ENCODE data around the gene FABP1.

FABP1 gene

GRCh38 chr2:88122141-88122884 lies 5.5 kb downstream of the FABP1 start:
- no peaks in the 10 kb centered on the region for H4K20me1 ChIP-seq
- H3K27ac ChIP-seq = no peak overlapping the region
- no peaks in the 10 kb centered on the region for H3K27me3 ChIP-seq
- H3K36me3 ChIP-seq = no peaks in the 10 kb centered on the region
- H3K9me3 ChIP-seq (replicated peaks in 1 of 11) = no peaks in the 10 kb centered on the region
- no peak overlapping the region for H3K9ac ChIP-seq
- H3K4me3 ChIP-seq = no peak overlapping the region
- no peaks in the 10 kb centered on the region for H3K4me1 ChIP-seq
- no peak overlapping the region for H3K4me2 ChIP-seq
- TF ChIP-seq Cebpa-rat (IDR thresholded peaks at IDR 0.05) = no peak

DNA sequence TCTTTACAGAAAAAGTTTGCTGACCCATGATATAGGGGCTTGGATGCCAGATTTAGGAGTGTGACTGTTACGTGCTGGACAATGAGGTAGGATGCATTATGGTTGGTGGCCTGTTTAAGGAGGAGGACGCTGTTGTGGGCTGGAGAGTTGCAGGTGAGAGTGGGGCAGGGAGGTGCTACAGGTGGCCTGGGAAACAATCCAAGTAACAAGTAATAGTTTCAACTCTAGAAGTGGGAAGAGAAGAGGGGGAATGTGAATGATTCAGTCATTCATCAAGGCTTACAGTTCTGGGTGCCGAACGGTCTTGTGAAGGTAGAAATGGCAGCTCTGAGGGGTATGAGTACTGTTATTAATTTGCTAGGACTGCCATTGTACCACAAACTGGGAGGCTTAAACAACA lies 6.2 kb downstream of the FABP1 start:
- no peaks in the 10 kb centered on the region for H3K27me3 ChIP-seq
- H4K20me1 ChIP-seq = no peaks in the 10 kb centered on the region
- H3K9ac ChIP-seq = no peak overlapping the region
- H3K4me1 ChIP-seq = no peaks in the 10 kb centered on the region
- no peaks in the 10 kb centered on the region for H3K36me3 ChIP-seq
- no peaks in the 10 kb centered on the region for H3K9me3 ChIP-seq (replicated peaks in 1 of 11)
- TF ChIP-seq Cebpa-rat (IDR thresholded peaks at IDR 0.05) = no peak
- H3K4me3 ChIP-seq = no peak overlapping the region
- no peak overlapping the region for H3K27ac ChIP-seq
- no peak overlapping the region for H3K4me2 ChIP-seq

DNA sequence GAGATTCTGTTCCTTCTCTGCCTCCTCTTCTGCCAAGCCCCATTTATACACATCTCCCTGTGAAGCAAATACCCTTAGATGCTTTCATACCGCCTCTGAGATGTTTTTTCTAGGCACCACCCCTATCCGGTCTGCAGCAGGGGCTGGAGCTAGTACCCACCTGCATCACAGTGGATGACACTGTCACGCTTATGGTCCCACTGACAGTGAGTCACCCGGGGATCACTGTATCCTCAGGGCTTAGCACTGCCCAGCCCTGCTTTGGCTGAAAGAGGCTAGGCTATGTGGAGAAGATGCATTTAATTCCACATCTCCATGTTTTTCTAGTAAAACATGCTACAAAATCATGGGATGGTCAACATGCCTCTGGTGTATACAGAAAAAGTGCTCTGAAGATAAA lies 9.9 kb downstream of the FABP1 start:
- Histone ChIP-seq H3K4me3 (no peak overlapping the region), H3K27ac (no peak overlapping the region), H3K4me2 (no peak overlapping the region), H3K9me3 (replicated peaks in 1 of 11) (no peaks in the 10 kb centered on the region), H3K4me1 (no peaks in the 10 kb centered on the region), H4K20me1 (no peaks in the 10 kb centered on the region), H3K27me3 (no peaks in the 10 kb centered on the region), H3K36me3 (no peaks in the 10 kb centered on the region), H3K9ac (no peak overlapping the region)
- no peak for TF ChIP-seq Cebpa-rat (IDR thresholded peaks at IDR 0.05)

- no peak for TF ChIP-seq Cebpa-rat (IDR thresholded peaks at IDR 0.05)
- Histone ChIP-seq H3K36me3 (no peaks in the 10 kb centered on the region), H3K4me1 (no peaks in the 10 kb centered on the region), H3K27me3 (no peaks in the 10 kb centered on the region), H3K9ac (no peak overlapping the region), H3K27ac (no peak overlapping the region), H3K9me3 (replicated peaks in 1 of 11) (no peaks in the 10 kb centered on the region), H3K4me2 (no peak overlapping the region), H3K4me3 (no peak overlapping the region), H4K20me1 (no peaks in the 10 kb centered on the region)
These were observed 11.0 kb downstream of the FABP1 start for GRCh38 chr2:88116669-88117432.

DNA sequence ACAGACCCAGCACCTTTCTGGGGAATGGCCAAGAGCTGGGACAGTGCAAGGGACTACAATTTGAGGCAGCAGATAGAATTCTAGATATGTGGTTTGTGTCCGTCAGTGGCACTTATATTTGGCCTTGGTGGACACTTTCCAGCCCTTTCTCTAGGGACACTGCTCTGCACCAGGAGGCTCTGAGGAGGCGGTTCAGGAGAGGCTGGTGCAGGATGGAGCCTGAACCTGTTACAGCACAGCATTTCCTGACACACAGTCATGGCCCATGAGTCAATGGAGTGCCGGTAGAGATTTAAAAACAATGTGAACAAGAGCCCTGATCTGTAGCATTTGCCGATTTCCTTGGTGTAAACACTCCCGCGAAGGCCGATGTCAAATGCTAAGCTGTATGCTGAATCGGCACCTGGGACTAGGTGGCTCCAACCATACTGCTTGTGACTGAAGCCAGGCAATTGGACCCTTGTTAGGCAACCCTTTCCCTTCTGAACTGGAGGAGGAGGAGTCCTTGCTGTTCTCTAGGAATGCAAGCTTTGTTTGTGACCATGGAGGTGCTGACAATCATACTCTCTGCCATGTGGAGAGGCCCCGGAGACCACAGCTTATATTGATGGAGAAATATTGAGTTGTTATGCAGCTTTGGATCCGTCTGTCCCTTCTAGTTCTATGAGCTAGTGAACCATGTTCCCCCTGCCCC lies 11.9 kb downstream of the FABP1 start:
- Histone ChIP-seq H3K4me2 (no peak overlapping the region), H4K20me1 (no peaks in the 10 kb centered on the region), H3K36me3 (no peaks in the 10 kb centered on the region), H3K9ac (no peak overlapping the region), H3K27me3 (no peaks in the 10 kb centered on the region), H3K27ac (no peak overlapping the region), H3K4me3 (no peak overlapping the region), H3K4me1 (no peaks in the 10 kb centered on the region), H3K9me3 (replicated peaks in 1 of 11) (no peaks in the 10 kb centered on the region)
- no peak for TF ChIP-seq Cebpa-rat (IDR thresholded peaks at IDR 0.05)

- no peak overlapping the region for H3K4me2 ChIP-seq
- H3K4me1 ChIP-seq = no peaks in the 10 kb centered on the region
- no peak overlapping the region for H3K9ac ChIP-seq
- no peak overlapping the region for H3K4me3 ChIP-seq
- no peak for TF ChIP-seq Cebpa-rat (IDR thresholded peaks at IDR 0.05)
- no peak overlapping the region for H3K27ac ChIP-seq
- H3K9me3 ChIP-seq (replicated peaks in 1 of 11) = no peaks in the 10 kb centered on the region
- no peaks in the 10 kb centered on the region for H3K27me3 ChIP-seq
- H3K36me3 ChIP-seq = no peaks in the 10 kb centered on the region
- H4K20me1 ChIP-seq = no peaks in the 10 kb centered on the region
These were observed 13.0 kb downstream of the FABP1 start for GRCh38 chr2:88114889-88115288.

GRCh38 chr2:88113069-88113468 lies 14.8 kb downstream of the FABP1 start:
- H3K27ac ChIP-seq = no peak overlapping the region
- H3K4me3 ChIP-seq = no peak overlapping the region
- no peaks in the 10 kb centered on the region for H3K27me3 ChIP-seq
- no peaks in the 10 kb centered on the region for H3K36me3 ChIP-seq
- H3K4me2 ChIP-seq = no peak overlapping the region
- no peaks in the 10 kb centered on the region for H3K4me1 ChIP-seq
- no peak for TF ChIP-seq Cebpa-rat (IDR thresholded peaks at IDR 0.05)
- no peak overlapping the region for H3K9ac ChIP-seq
- H3K9me3 ChIP-seq (replicated peaks in 1 of 11) = no peaks in the 10 kb centered on the region
- H4K20me1 ChIP-seq = no peaks in the 10 kb centered on the region

- H4K20me1 ChIP-seq = no peaks in the 10 kb centered on the region
- no peak overlapping the region for H3K4me2 ChIP-seq
- H3K27me3 ChIP-seq = no peaks in the 10 kb centered on the region
These were observed 17.0 kb downstream of the FABP1 start for GRCh38 chr2:88110830-88111229.

GRCh38 chr2:88108796-88109195 lies 19.1 kb downstream of the FABP1 start:
- Histone ChIP-seq H3K4me1 (no peaks in the 10 kb centered on the region), H3K9me3 (replicated peaks in 1 of 11) (no peaks in the 10 kb centered on the region), H3K27me3 (no peaks in the 10 kb centered on the region), H3K4me3 (no peak overlapping the region), H3K27ac (no peak overlapping the region), H4K20me1 (no peaks in the 10 kb centered on the region), H3K9ac (no peak overlapping the region), H3K4me2 (no peak overlapping the region), H3K36me3 (no peaks in the 10 kb centered on the region)
- no peak for TF ChIP-seq Cebpa-rat (IDR thresholded peaks at IDR 0.05)

More at GRCh38 chr2:88110830-88111229, 17.0 kb downstream of the FABP1 start:
- Histone ChIP-seq H3K27ac (no peak overlapping the region), H3K36me3 (no peaks in the 10 kb centered on the region), H3K9ac (no peak overlapping the region), H3K4me1 (no peaks in the 10 kb centered on the region), H3K9me3 (replicated peaks in 1 of 11) (no peaks in the 10 kb centered on the region), H3K4me3 (no peak overlapping the region)
- no peak for TF ChIP-seq Cebpa-rat (IDR thresholded peaks at IDR 0.05)

Measured in BLaER1 treated with 17β-estradiol and CSF1 and Interleukin-3, amounts not matched to agents 10 nM and 100 nM (cell line).